Loucy (cell line): ENCODE measurements around the gene BAG1.

Source experiments
- CTCF ChIP-seq: fragments of 200-600 bp; sonication (generic); conservative IDR thresholded peaks from 2 replicates; pipeline ENCODE4 v1.5.1; 2014; ENCODE audit warnings: mild to moderate bottlenecking, antibody characterized with exemption, low read length
- EZH2phosphoT487 ChIP-seq: fragments of 200-600 bp; IDR thresholded peaks from 2 replicates; pipeline ENCODE4 v1.6.1; 2018; ENCODE audit warnings: antibody characterized with exemption, mild to moderate bottlenecking, moderate library complexity, borderline replicate concordance

GRCh38 chr9:33264003-33264472 is 470 bp downstream of the BAG1 start:
- no peak for TF ChIP-seq CTCF
- TF ChIP-seq EZH2phosphoT487 = no peak
